Measurements from ENCODE around the gene ACER3.
"Not testable (repeated sequence)": the region's sequence is repeated elsewhere in the genome, so short reads cannot be mapped to it uniquely, and the experiment has no call there.

- not testable (repeated sequence) for TF ChIP-seq CTCF (IDR thresholded peaks at IDR 0.05; ENCODE audit: insufficient read depth, low read depth, low read length); EZH2 (IDR thresholded peaks at IDR 0.05; ENCODE audit: insufficient read depth, low read length)
Measured at GRCh38 chr11:76855670-76856069, 5.0 kb upstream of the ACER3 start.

Measured in astrocyte (in vitro differentiated cells and primary cell).